COR-L47 (cell line): Measurements from ENCODE around the gene MSI2.

ENCODE experiments used
- DNase-seq: peaks from one replicate; lab custom pipeline; 2025; lab: John Stamatoyannopoulos, UW

MSI2 gene

GRCh38 chr17:57395721-57396321 lies 139.5 kb downstream of the MSI2 start:
- no peak for DNase-seq

DNA sequence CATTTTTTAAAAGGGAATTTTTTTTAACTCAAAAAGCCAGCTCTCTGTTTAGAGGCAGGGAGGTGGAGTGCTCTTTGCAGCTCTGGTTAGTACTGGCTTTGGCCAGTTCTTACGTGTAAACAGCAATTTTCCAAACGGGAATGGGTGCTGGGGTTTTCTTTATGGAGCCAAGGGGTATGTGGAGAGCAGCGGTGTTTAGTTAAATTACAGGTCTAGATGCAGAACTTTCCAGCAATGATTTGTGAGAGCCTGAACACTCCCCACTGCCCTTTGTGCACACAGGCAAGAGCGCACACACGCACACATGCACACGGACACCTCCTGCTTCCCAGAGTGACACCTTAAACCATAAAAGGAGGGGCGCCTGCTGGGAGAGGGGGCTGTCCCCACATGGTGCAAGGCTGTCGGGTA lies 140.2 kb downstream of the MSI2 start:
- DNase-seq = peak; percentile 86

DNA sequence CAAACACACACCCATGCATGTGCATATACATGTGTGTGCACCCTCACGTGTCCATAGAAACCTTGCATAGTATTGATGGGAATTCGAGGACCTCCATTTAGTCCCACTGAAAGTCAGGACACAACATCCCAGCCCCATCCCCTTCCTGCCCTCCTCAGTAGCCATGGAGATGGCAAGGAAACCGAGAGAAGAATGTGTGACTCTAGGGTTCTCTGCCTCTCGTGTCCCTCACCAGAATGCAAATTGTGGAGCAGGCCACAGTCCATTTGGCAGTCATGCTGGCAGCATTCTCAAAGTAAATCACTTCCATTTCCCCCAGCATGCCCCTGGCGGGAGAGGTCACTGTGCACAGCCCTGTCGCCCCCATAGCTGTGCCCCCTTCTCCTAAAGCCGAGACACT lies 141.1 kb downstream of the MSI2 start:
- DNase-seq = no peak

DNA sequence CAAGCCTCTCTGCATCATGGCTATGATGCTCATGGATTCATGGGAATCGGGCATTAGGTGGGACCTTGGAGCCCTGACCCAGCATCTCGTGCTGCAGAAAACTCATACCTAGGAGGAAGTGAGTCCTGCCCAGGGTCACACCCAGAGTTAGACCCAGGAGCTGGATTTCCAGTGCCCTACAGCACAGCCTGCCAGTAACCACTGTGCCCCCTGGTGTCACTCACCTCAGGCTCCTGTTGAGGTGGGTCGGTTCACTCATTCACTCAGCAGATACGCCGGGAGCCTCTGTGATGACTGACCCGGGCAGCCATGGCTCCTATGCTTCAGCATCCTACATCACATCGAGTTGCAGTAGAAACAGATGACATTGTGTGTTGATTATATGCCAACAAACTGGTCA lies 143.4 kb downstream of the MSI2 start:
- no peak for DNase-seq

GRCh38 chr17:57400648-57401047 lies 144.3 kb downstream of the MSI2 start:
- DNase-seq = no peak

DNA sequence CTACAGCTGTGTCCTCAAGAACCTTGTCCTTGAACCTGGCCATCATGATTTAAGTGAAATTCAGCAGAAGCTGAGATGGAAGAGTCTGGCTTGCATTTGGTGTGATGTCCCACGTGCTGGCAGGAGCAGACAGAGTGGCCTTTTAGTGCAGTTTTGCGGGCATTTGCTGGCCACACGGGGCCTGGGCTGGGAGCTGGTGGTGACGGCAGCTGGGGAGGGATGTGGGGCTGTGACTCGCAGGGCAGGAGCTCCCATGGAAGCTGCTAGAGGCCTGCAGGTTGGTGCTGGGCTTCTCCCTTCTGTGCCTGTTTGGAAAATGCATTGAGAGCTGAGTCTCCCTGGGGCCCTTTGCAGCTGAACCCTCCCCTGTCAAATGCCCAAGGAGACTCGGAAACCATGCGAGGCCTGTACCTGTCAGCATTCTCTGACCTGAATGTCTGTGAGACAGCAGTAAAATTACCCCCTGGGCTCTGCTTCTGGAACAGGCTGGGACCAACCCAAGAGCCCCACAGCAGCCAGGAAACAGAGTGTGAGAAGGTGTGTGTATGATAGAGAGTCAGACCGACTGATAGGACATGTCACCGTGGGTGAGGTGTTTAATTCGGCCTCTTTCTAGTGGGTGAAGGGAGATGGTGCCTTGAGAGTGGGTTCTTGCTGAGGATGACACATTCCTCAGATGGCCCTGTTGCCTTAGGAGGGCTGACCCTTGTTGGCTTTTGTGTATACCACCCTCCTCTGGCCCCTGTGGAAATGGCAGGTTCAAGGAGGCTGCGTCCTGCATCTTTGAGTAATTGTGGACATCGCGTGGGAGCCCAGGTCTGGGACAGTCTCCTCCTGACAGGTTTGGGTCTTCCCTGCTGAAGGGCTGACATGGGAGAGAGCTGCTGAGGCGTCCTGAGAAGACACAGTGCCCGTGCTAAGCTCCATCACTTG lies 145.5 kb downstream of the MSI2 start:
- DNase-seq = no peak

GRCh38 chr17:57402681-57403180 lies 146.4 kb downstream of the MSI2 start:
- no peak for DNase-seq

- no peak for DNase-seq
Observed at GRCh38 chr17:57403236-57403635, 146.9 kb downstream of the MSI2 start.

GRCh38 chr17:57404073-57404472 lies 147.8 kb downstream of the MSI2 start:
- no peak for DNase-seq

- DNase-seq = no peak
Observed at GRCh38 chr17:57404795-57405490, 148.6 kb downstream of the MSI2 start.

- DNase-seq = no peak
Observed at GRCh38 chr17:57405491-57406072, 149.3 kb downstream of the MSI2 start.

GRCh38 chr17:57406131-57406980 lies 150.0 kb downstream of the MSI2 start:
- DNase-seq = no peak

GRCh38 chr17:57406981-57407286 lies 150.6 kb downstream of the MSI2 start:
- DNase-seq = no peak

DNA sequence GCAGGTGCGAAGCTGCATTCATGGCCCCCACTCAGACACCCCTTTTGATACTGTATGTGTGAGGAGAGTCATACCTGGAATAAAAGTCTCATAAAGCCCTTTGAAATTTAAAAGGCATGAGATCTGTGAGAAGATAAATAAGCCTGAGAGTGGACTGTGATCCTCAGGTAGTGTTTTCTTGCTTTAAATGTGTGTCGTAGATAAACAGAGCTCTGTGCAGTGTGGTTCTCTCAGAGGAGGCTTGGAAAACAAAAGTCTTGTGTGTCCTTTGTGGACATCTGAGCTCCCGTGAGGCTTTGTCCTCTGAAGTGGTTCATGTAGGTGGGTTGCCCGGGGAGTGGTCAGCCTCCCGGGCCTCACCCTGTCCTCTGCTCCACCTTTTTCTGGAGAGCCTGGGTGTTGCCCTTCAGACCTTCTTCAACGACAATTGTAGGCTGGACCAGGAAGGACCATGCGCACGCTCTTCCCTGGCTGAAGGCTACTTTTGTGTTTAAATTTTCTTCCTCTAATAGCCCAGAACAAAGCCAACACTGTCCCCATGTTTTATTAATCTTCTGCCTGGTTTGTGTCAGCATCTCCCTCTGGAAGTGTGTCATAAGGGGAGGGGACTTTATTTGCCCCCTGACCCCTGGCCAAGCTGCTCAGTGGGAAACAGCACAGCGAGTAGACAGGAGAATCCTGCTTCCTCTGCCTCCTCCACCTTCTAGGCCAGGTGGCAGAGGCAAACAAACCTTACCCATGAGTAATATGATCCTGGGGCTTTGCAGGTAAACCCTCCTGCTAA lies 151.2 kb downstream of the MSI2 start:
- peak; percentile 45 for DNase-seq

- DNase-seq = peak; percentile 69
Observed at GRCh38 chr17:57408071-57408811, 151.9 kb downstream of the MSI2 start.

DNA sequence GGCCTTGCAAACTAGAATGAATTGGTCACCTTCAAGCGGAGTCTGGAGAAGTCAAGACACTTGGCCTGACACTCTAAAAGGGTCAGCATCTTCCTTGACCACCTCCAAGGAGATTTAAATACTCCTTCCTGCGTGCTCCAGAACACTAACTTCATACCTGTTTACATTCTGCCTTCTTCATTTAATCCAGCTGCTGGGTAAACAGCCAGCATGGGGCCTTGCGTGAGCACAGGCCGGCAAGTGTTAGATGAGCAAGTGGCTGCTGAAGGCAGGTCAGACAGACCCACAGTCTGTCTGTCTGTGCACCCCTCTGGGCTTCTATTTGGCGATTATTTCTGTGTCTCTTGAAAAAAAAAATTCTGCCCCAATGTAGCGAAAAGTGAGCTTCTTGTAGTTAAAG lies 153.8 kb downstream of the MSI2 start:
- no peak for DNase-seq

- no peak for DNase-seq
Observed at GRCh38 chr17:57412520-57413096, 156.3 kb downstream of the MSI2 start.

DNA sequence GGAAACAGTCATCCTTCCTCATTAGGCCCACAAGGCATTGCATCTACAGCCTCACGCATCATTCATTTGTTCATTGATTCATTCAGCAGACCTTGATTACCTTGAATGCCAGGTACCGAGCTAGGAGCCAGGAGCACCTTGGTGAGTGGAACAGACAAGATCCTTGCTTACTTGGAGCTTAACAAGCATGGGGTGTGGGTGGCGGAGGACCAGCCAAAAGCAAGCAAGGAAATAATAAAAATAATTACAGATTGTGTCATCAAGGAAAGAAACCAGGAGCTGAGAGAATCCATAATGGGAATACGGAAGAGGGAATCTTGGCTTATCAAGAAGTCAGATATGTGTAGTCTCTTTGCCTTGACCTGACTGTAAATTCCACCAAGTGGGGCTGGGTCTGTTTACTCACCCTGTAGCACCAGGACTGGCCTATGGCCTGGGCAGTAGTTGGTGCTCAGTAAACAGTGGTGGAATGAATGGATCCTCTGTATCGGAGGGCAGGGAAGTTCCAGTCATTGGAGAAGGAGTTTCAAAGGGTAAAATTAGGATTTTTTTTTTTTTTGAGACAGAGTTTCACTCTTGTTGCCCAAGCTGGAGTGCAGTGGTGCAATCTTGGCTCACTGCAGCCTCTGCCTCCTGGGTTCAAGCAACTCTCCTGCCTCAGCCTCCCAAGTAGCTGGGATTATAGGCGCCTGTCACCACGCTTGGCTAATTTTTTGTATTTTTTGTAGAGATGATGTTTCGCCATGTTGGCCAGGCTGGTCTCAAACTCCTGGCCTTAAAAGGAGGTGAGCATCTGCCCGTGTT lies 157.7 kb downstream of the MSI2 start:
- no peak for DNase-seq

- DNase-seq = no peak
Observed at GRCh38 chr17:57415751-57416207, 159.5 kb downstream of the MSI2 start.
